ENCODE results near the gene RCBTB1.
"Not testable (repeated sequence)": the region's sequence is repeated elsewhere in the genome, so short reads cannot be mapped to it uniquely, and the experiment has no call there.

Gene RCBTB1

GRCh38 chr13:49585220-49586157 is at the start of gene RCBTB1:
Gene RCBTB1, minus strand, starts transcription at chr13:49585558. Its CDS starts 18,279 bp downstream, at chr13:49567279.
- peak; percentile 70 to 90 (median 88) for DNase-seq

- no peak for DNase-seq
Measured at GRCh38 chr13:49633710-49634109, 48.4 kb upstream of the RCBTB1 start.

GRCh38 chr13:49632156-49632555 is 46.8 kb upstream of the RCBTB1 start:
- no peak for DNase-seq

- no peak for DNase-seq
Measured at GRCh38 chr13:49630580-49630979, 45.2 kb upstream of the RCBTB1 start.

- no peak for DNase-seq
Measured at GRCh38 chr13:49629947-49630346, 44.6 kb upstream of the RCBTB1 start.

GRCh38 chr13:49629196-49629938 is 44.0 kb upstream of the RCBTB1 start:
- DNase-seq: no peak

- peak in 1 of 3 experiments; percentile 7 for DNase-seq
Measured at GRCh38 chr13:49627831-49628652, 42.7 kb upstream of the RCBTB1 start, which contains the start of gene ARL11. Gene ARL11, plus strand, starts transcription at chr13:49628507. Its CDS starts 1,941 bp downstream, at chr13:49630448.

GRCh38 chr13:49625392-49626079 is 40.2 kb upstream of the RCBTB1 start:
- DNase-seq: no peak

- DNase-seq: no peak
Measured at GRCh38 chr13:49624229-49624628, 38.9 kb upstream of the RCBTB1 start.

GRCh38 chr13:49622174-49622946 is 37.0 kb upstream of the RCBTB1 start:
- DNase-seq: no peak

GRCh38 chr13:49620170-49620621 is 34.8 kb upstream of the RCBTB1 start:
- DNase-seq: no peak

- no peak for DNase-seq
Measured at GRCh38 chr13:49616676-49617065, 31.3 kb upstream of the RCBTB1 start.

- no peak for DNase-seq
Measured at GRCh38 chr13:49615836-49616675, 30.7 kb upstream of the RCBTB1 start.

- not testable (repeated sequence) for DNase-seq
Measured at GRCh38 chr13:49612042-49612441, 26.7 kb upstream of the RCBTB1 start.

GRCh38 chr13:49610176-49610575 is 24.8 kb upstream of the RCBTB1 start:
- peak; percentile 41 to 87 (median 86) for DNase-seq

GRCh38 chr13:49608651-49609331 is 23.4 kb upstream of the RCBTB1 start:
- no peak for DNase-seq

GRCh38 chr13:49607761-49608160 is 22.4 kb upstream of the RCBTB1 start:
- DNase-seq: no peak

- DNase-seq: peak; percentile 72 to 91 (median 86)
Measured at GRCh38 chr13:49606747-49607648, 21.6 kb upstream of the RCBTB1 start.
